Calu3 (cell line): ENCODE results near the gene RAD51B. TPM values are rescaled to one million over a fixed set of nuclear protein-coding genes. Genes with fewer than 3 reads are reported as not detected.

Source experiments
- BruUV-seq: library from RNA; stranded (reverse); fragments of 400-500 nt; replicated peaks from 2 replicates; lab custom pipeline; 2021; lab: Mats Ljungman, UMichigan
- CTCF ChIA-PET: fragments of 300-600 bp; sonication (Branson Sonifier 250); formaldehyde crosslinking; loops from one replicate; lab custom pipeline; 2022; ENCODE audit warnings: antibody characterized with exemption; lab: Charles Lee
- DNase-seq: peaks from one replicate; pipeline ENCODE4 v3.0.0; 2022
- H3K27ac Mint-ChIP-seq: one replicate; pipeline ENCODE4 v1.8.0; 2022; ENCODE audit warnings: mixed read lengths; ENCODE audit not compliant: unreplicated experiment
- H3K27me3 Mint-ChIP-seq: one replicate; pipeline ENCODE4 v1.8.0; 2022; ENCODE audit warnings: mixed read lengths; ENCODE audit not compliant: unreplicated experiment
- H3K36me3 Mint-ChIP-seq: one replicate; pipeline ENCODE4 v1.8.0; 2022; ENCODE audit warnings: mild to moderate bottlenecking, moderate library complexity, mixed read lengths; ENCODE audit not compliant: insufficient read depth, unreplicated experiment
- H3K4me1 Mint-ChIP-seq: one replicate; pipeline ENCODE4 v1.8.0; 2022; ENCODE audit warnings: mild to moderate bottlenecking, low read depth, mixed read lengths; ENCODE audit not compliant: unreplicated experiment
- H3K4me3 Mint-ChIP-seq: one replicate; pipeline ENCODE4 v1.8.0; 2022; ENCODE audit warnings: mild to moderate bottlenecking, low read depth, moderate library complexity, mixed read lengths; ENCODE audit not compliant: unreplicated experiment
- H3K9me3 Mint-ChIP-seq: one replicate; pipeline ENCODE4 v1.8.0; 2022; ENCODE audit warnings: low read depth, mixed read lengths; ENCODE audit not compliant: unreplicated experiment
- intact Hi-C: fragments of 100-400 bp; cut with micrococcal nuclease; formaldehyde crosslinking; loops from one replicate; pipeline ENCODE4 v1.10.0; 2022; ENCODE audit not compliant: unreplicated experiment
- total RNA-seq: library from RNA; stranded (reverse); gene quantifications from 2 replicates; pipeline ENCODE4 v1.2.3, GENCODE V29; 2022
- TF ChIP-seq, protein P1 (sequence below): fragments of 200-600 bp; IDR thresholded peaks from one replicate; pipeline ENCODE4 v1.8.0; 2022; ENCODE audit warnings: antibody characterized with exemption; ENCODE audit not compliant: unreplicated experiment

RAD51B gene
- total RNA-seq, 1 experiment from 2014 or later: 24.7 TPM

DNA sequence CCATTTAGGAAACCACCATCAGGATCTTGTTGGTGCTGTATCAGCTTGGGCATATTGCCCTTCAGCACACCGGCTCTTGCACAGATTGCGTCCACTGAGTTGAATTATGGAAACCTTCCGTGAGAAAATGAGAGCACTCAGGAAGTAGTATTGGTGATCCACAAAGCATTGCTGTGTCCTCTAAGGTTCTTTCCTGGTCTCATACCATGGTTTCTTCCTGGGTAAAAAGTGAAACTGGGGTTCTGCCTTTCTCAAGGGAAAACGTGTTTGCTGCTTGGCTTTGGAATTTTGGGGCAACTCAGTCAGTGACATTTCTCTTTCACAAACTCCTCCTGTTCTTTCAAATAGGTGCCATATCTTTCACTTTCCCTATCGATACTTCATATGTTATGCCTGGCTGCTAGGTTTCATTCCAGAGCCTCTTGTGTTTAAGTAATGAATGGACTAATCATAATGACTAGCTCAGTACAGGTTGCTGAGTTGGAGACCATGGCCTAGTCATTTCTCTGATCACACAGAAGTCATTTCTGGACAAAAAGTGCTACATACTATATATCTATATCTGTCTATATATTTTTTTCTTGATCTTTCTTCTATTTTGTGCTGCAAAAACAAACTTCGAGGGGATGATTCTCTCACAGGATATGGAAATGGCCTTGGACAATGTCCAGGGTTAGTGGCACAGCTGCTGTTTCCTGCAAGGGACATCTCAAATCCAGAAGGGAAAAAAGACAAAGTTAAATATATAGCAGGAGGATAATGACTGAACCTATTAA, 549.9 kb downstream of the RAD51B start:
- no peak overlapping the region for H3K27ac Mint-ChIP-seq
- no peaks in the 10 kb centered on the region for H3K27me3 Mint-ChIP-seq
- CTCF ChIA-PET: no interaction called here
- TF ChIP-seq, protein P1, sequence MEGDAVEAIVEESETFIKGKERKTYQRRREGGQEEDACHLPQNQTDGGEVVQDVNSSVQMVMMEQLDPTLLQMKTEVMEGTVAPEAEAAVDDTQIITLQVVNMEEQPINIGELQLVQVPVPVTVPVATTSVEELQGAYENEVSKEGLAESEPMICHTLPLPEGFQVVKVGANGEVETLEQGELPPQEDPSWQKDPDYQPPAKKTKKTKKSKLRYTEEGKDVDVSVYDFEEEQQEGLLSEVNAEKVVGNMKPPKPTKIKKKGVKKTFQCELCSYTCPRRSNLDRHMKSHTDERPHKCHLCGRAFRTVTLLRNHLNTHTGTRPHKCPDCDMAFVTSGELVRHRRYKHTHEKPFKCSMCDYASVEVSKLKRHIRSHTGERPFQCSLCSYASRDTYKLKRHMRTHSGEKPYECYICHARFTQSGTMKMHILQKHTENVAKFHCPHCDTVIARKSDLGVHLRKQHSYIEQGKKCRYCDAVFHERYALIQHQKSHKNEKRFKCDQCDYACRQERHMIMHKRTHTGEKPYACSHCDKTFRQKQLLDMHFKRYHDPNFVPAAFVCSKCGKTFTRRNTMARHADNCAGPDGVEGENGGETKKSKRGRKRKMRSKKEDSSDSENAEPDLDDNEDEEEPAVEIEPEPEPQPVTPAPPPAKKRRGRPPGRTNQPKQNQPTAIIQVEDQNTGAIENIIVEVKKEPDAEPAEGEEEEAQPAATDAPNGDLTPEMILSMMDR: no peak
- intact Hi-C loops: loop anchor here (5.0 to 10.0 kb wide), 4 partner anchors 62 to 415 kb away; no protein-coding TSS in a partner anchor
- BruUV-seq: no TSS peak
- no peak for DNase-seq
- no peak overlapping the region for H3K4me3 Mint-ChIP-seq
- no peaks in the 10 kb centered on the region for H3K36me3 Mint-ChIP-seq
- H3K9me3 Mint-ChIP-seq: no peaks in the 10 kb centered on the region
- H3K4me1 Mint-ChIP-seq: peaks cover 10% of the 10 kb centered on the region

DNA sequence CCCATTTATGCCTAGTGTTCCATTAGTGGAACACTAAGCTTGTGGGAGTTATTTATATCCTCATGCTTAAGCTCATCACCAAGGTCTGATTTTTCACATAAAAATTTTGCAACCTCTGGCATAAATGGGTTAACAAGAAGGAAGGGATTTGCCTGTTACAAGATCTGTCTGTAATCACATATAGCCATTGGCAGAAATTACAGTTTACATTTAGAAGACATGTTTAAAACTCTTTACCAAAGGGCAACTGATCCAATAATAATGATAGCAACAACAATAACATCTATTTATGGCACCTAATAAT, 550.4 kb downstream of the RAD51B start:
- H3K27me3 Mint-ChIP-seq: no peaks in the 10 kb centered on the region
- BruUV-seq: no TSS peak
- CTCF ChIA-PET: no interaction called here
- TF ChIP-seq, protein P1: no peak
- no peaks in the 10 kb centered on the region for H3K9me3 Mint-ChIP-seq
- no peak overlapping the region for H3K27ac Mint-ChIP-seq
- no peaks in the 10 kb centered on the region for H3K36me3 Mint-ChIP-seq
- DNase-seq: no peak
- H3K4me1 Mint-ChIP-seq: peaks cover 5% of the 10 kb centered on the region
- intact Hi-C loops: loop anchor here (10.0 kb wide), 2 partner anchors 155 to 415 kb away; no protein-coding TSS in a partner anchor
- no peak overlapping the region for H3K4me3 Mint-ChIP-seq

GRCh38 chr14:68372368-68372767, 552.8 kb downstream of the RAD51B start:
- no peak overlapping the region for H3K4me3 Mint-ChIP-seq
- CTCF ChIA-PET: no interaction called here
- H3K36me3 Mint-ChIP-seq: peaks cover 3% of the 10 kb centered on the region
- intact Hi-C loops: loop anchor here (10.0 kb wide), 2 partner anchors 152 to 412 kb away; no protein-coding TSS in a partner anchor
- H3K27me3 Mint-ChIP-seq: no peaks in the 10 kb centered on the region
- peaks cover 17% of the 10 kb centered on the region for H3K4me1 Mint-ChIP-seq
- H3K27ac Mint-ChIP-seq: peak overlapping the region; percentile 22
- no TSS peak for BruUV-seq
- TF ChIP-seq, protein P1: no peak
- H3K9me3 Mint-ChIP-seq: no peaks in the 10 kb centered on the region
- DNase-seq: no peak

GRCh38 chr14:68373124-68373646, 553.6 kb downstream of the RAD51B start:
- Mint-ChIP-seq H3K4me3 (no peak overlapping the region), H3K9me3 (no peaks in the 10 kb centered on the region), H3K4me1 (peaks cover 25% of the 10 kb centered on the region), H3K27ac (no peak overlapping the region), H3K27me3 (no peaks in the 10 kb centered on the region), H3K36me3 (peaks cover 4% of the 10 kb centered on the region)
- TF ChIP-seq, protein P1: no peak
- intact Hi-C loops: loop anchor here (10.0 kb wide), 2 partner anchors 152 to 412 kb away; no protein-coding TSS in a partner anchor
- CTCF ChIA-PET: no interaction called here
- no peak for DNase-seq
- BruUV-seq: no TSS peak
